ENCODE measurements around the gene HIRIP3.

Gene HIRIP3

DNA sequence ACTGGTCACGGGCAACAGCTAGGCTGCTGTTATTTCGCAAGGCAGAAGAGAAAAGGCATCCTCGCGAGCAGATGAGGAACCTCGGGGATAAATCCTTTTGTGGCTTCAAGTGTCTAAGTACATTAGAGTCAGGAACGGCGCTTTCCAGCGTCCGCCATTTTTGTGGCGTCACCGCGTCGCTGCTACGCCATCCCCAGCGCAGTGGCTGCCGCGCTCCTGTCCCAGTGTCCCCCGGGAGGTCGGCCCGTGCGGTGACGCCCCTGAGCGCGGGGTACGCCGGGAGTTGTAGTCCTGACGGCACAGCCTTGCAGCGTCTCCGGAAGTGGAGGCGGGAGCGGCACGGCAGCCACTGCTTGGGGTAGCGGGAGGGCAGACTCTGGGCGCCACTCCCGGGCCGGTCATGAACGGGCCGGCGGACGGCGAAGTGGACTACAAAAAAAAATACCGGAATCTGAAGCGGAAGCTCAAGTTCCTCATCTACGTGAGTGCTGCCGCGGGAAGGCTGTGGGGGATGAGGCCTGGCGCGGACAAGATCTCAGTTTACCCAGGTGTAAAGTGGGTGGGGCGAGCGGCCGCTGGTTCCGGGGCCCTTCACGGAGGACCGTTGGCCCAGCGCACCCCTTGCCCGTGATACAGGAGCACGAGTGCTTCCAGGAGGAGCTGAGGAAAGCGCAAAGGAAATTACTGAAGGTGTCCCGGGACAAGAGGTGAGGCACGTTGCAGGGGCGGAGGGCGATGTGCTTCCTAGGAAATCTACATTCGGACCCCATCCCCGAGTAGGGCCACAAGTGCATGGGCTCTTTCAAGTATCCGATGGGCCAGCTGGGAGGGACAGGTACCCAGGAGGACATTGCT, 721 bp upstream of the HIRIP3 start, which contains the start of gene INO80E:
Gene INO80E (plus strand): TSS at position 331 of the 855 bp plus-strand sequence. CDS start 70 bp downstream, at position 401.
- DNase-seq, result peak; percentile 99

DNA sequence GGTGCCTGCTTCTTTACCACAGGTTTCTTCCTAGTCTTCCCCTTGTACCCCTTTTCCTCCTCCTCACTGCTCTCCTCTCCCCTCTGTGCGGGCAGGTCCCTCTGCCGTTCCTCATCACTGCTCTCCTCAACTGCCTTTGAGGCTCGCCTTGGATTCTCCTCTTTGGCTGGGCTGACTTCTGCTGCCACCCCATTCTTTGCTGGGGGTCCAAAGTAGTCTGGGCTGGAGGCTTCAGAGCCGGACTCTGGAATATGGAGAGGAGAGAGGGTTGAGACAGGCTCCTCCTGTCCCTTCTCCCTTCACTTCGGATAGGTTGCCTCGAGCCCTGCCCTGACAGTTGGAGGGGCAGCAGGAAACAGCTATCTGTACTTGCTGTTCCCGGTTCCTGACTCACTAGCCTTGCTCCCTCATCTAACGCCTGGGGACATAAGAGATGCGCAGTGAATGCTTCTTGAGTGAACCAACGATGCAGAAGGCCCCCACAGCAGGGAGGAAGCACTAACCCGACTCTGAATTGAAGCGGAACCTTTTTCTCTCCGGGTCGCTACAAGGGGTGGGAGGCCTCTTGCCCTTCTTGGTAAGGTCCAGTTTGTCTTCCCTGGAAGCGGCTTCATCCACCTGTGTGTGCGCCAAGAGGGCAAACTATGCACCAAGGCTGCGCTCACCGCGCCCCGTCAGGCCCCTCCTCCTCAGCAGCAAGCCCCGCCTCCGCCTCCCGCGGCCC, 655 bp downstream of the HIRIP3 start:
- DNase-seq, result peak; percentile 81

DNA sequence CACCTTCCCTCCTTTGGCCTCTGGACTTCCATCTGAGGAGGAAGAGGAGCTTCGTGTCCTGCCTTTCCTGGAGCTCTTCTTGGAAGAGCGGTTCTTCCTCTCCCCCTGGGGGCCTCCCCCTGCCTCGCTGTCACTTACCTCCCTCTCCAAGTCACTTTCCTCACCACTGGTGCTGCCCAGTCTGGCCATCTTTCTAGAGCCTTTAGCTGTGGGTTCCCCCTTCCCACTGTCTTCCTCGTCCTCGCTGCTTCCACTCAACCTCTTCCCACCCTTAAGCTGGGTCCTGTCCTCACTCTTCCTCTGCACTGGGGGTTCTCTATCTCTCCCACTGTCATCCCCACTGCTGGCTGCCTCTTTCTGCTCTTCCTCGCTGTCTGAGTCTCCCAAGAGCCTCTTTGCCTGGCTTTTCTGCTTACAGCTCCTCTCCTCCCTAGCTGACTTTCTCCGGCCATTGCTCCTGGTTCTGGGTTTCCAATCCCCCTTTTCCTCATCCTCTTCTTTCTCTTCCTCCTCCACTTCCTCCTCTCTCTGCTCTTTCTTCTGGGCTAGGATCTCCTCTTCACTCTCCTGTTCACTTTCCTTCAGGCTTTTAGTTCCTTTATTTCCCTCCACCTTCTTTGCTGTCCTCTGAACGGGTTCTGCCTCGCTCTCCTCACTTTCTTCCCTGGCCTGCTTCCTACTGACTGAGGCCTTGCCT, 1.4 kb downstream of the HIRIP3 start:
- peak; percentile 36 for DNase-seq

DNA sequence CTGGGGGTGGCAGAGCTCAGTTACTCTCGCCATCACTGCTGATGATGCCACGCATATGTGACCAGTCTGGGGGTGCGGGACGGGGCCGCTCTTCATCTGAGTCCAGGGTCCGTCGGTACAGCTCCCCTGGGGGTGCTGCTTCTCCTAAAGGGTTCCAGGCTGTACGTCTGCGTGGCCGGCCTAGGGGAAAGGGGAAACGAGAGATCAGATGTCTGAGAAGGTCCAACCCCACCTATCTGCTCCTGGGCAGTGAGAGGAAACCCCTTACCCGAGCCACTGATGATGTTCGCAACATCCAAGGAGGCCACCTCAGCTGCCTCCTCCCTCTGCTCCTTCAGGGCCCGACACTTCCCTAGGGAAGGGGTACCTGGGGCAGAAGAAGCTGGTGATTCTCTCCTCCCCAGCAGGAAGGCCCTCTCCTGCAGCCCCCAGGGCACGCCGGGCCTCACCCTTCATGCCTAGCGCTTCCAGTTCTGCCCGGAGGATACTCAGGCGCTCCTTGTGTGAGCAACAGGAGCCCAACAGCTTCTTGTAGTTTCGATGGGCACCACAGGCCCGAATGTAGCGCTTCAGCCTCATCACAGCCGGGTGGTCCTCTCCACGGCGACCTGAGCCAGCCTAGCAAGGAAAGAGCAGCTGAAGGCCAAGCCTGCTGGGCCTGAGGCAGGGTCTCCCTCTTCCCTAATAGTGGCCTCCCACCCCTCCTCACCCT, 2.1 kb downstream of the HIRIP3 start:
- DNase-seq, result no peak

DNA sequence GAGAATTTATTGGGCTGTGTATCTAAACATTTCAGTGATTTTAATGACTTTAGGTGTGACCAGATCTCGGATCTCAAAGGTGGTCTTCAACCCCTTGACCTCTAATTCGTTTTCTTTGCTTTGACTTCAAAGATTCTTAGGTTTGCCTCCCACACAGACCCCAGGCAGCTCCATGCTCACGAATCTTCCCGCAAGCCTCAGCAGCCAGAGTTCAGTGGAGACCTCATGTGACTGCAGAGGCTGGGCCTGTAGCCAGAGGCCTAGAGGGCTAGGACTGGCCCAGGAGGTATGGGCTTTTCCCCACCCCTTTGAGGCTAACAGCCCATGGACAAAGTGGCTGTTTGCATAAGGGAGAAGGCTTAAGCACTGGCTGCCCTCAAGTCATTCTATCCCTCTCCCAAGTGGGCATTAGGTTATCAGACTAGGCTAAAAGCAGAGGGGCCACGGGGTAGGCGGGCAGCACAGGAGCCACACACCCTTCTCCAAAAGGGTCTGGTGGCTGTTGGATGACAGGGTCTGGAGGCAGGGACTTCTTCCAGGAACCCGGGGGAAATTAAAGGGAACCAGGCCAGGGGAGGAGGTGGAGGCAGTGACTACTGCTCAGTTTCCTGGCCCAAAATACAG, 3.0 kb downstream of the HIRIP3 start:
- peak; percentile 37 for DNase-seq

DNA sequence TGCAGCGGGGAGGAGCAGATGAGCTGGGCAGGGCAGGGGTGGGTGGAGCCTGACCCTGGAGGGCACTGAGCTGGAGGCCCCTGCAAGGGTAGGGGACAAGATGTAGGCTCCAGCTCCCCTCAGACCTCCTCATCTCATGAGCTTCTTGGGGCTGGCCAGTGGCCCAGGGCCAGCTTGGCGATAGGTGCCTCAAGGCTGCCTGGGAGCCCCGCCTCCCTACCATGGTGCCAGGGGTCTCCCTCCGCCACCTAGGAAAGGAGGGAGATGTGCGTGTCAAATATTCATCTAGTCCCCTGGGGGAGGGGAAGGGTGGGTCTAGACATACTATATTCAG, 3.9 kb downstream of the HIRIP3 start:
- no peak for DNase-seq

DNA sequence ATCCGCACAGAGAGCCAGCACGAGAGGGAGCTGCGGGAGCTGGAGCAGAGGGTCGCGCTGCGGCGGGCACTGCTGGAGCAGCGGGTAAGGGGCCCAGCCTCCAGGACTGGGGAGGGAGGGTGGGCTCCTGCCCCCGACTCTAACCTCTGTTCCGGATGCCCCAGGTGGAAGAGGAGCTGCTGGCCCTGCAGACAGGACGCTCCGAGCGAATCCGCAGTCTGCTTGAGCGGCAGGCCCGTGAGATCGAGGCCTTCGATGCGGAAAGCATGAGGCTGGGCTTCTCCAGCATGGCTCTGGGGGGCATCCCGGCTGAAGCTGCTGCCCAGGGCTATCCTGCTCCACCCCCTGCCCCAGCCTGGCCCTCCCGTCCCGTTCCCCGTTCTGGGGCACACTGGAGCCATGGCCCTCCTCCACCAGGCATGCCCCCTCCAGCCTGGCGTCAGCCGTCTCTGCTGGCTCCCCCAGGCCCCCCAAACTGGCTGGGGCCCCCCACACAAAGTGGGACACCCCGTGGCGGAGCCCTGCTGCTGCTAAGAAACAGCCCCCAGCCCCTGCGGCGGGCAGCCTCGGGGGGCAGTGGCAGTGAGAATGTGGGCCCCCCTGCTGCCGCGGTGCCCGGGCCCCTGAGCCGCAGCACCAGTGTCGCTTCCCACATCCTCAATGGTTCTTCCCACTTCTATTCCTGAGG, 4.4 kb downstream of the HIRIP3 start:
- no peak for DNase-seq

DNA sequence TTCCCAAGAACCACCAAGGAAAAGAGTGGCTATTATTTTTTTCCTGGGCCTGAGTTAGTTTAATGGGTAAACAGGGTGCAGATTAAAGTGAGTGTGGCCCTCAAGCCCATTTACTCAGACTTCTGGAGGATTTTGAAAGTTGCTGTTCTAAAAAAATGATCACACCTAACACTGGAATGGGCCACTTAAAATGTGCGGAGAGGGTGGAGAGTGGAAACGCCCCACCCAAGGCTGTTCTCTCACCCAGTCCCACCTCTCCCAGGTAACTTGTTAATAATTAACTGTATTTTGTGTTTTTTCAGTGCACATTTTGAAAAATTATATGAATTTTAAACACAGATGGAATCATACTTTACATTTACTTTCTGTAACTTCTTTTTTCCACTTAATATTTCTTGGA, 5.4 kb downstream of the HIRIP3 start:
- no peak for DNase-seq

DNA sequence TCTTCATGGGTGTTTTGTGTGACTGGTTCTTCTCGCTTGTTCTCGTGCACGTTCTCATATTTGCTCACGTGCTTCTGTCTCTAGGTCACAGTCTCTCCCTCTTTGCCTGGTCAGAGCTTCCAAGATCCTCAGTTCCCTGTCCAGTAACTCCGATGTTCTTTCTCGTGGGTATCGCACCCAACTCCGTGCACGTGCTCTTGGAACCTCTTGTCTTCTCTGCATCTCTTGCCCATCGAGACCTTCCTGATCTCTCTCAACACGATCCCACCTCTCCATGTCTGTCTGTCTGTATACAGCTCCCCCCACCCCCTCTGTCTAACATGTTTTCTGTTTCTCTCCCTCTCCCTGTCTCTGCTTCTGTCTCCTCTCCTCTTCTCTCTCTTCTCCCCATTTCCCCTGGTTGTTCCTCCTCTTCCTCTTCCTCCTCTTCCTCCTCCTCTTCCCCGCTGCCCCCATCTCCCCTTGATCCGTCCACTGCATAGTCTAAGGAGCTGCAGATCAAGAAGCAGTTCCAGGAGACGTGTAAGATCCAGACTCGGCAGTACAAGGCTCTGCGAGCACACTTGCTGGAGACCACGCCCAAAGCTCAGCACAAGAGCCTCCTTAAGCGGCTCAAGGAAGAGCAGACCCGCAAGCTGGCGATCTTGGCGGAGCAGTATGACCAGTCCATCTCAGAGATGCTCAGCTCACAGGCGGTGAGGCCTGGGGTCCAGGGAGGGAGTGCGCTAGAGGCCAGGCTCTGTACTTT, 6.1 kb downstream of the HIRIP3 start:
- DNase-seq, result no peak

DNA sequence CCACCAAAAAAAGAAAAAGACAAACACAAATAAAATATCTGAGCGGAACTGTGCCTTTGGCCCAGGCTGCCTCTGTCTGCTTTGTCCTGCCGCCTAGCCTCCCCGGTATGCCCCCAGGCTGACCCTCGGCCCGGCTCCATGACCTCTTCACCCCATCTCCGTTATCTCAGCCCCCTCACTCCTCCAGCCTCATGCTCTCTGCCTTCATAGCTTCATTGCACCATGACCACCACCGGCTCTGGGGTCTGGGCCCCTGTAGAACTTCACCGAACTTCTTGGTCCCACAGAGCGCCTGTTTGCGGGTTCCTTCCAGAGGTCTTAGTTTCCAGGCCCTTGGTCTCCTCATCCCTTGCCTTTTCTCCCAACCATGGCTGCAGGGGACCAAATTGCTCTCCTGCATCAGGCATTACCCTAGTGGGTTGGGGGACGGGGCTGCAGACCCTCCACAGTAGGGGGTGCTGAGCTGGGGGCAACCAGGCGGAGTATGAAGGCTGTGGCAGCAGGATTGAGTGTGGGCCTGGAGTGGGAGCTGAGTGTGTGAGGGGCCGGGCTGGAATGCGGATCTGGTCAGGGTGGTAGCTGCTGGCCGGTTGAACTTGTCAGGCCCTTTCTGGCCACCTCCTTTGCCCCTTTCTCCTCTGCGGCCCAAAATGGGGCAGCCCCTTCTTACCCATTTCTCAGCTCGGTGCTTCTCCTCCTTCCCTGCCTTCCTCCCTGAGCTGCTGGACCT, 6.9 kb downstream of the HIRIP3 start:
- DNase-seq, result no peak

DNA sequence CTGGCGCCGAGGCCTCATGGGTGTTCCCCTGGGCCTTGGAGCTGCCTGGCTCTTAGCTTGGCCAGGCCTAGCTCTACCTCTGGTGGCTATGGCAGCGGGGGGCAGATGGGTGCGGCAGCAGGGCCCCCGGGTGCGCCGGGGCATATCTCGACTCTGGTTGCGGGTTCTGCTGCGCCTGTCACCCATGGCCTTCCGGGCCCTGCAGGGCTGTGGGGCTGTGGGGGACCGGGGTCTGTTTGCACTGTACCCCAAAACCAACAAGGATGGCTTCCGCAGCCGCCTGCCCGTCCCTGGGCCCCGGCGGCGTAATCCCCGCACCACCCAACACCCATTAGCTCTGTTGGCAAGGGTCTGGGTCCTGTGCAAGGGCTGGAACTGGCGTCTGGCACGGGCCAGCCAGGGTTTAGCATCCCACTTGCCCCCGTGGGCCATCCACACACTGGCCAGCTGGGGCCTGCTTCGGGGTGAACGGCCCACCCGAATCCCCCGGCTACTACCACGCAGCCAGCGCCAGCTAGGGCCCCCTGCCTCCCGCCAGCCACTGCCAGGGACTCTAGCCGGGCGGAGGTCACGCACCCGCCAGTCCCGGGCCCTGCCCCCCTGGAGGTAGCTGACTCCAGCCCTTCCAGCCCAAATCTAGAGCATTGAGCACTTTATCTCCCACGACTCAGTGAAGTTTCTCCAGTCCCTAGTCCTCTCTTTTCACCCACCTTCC, 7.9 kb downstream of the HIRIP3 start:
- no peak for DNase-seq

DNA sequence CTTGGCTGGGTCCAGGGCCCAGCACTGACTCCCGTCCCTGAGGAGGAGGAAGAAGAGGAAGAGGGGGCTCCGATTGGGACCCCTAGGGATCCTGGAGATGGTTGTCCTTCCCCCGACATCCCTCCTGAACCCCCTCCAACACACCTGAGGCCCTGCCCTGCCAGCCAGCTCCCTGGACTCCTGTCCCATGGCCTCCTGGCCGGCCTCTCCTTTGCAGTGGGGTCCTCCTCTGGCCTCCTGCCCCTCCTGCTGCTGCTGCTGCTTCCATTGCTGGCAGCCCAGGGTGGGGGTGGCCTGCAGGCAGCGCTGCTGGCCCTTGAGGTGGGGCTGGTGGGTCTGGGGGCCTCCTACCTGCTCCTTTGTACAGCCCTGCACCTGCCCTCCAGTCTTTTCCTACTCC, 8.5 kb downstream of the HIRIP3 start:
- no peak for DNase-seq

DNA sequence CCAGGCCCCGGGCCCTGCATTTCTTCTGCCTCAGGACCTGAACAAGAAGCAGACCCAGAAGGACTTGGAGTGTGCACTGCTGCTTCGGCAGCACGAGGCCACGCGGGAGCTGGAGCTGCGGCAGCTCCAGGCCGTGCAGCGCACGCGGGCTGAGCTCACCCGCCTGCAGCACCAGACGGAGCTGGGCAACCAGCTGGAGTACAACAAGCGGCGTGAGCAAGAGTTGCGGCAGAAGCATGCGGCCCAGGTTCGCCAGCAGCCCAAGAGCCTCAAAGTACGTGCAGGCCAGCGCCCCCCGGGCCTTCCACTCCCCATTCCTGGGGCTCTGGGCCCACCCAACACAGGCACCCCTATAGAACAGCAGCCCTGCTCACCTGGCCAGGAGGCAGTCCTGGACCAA, 9.2 kb downstream of the HIRIP3 start:
- no peak for DNase-seq

DNA sequence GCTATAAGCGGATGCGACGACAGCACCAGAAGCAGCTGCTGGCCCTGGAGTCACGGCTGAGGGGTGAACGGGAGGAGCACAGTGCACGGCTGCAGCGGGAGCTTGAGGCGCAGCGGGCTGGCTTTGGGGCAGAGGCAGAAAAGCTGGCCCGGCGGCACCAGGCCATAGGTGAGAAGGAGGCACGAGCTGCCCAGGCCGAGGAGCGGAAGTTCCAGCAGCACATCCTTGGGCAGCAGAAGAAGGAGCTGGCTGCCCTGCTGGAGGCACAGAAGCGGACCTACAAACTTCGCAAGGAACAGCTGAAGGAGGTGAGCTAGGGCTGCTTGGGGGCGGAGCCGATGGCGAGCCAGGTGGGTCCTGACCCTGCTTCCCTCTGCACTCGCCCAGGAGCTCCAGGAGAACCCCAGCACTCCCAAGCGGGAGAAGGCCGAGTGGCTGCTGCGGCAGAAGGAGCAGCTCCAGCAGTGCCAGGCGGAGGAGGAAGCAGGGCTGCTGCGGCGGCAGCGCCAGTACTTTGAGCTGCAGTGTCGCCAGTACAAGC, 10.1 kb downstream of the HIRIP3 start:
- no peak for DNase-seq

DNA sequence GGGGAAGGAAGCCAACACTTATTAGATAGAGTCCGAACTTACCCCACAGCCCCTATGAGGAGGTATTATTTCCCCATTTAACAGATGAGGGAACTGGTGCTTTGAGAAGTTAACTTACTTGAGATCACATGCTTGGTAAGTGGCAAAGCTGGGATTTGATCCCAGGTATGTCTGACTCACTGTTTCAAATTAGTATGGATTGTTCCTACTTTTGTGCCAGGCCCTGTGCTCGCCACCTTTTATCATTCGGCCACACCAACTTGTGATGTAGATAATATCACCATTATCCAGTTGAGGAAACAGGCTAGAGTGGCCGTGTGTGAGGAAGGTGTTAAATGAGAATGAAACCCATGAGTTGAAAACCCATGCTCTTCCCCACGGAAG, 10.7 kb downstream of the HIRIP3 start:
- no peak for DNase-seq

DNA sequence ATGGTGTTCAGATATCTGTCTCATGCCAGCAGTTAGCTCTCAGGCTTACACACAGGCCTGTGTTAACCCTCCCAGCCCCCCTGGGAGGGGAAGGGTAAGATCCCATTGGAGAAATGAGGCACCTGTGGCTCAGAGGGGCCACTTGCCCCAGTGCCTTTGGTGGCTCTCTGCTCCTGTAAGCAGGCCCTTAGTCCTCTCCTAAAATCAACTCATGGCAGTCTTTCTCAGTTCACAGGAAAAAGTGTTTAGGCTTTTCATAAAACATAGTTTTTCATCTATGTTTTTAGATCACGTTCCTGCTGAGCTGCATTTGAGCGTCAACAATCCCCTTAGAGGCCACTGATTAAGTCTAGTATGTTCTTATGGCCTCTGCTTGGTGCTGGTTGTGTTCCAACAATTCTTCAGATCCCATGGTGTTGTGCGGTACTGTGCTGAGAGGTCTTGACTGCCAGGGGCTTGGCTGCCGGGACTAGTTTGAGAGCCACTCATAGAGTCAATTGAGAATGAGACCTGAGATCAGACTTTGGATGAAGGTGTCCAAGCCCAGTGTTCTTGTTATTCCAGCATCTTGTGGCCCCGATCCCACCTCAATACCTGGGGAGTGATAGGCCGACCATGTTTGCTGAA, 11.2 kb downstream of the HIRIP3 start:
- no peak for DNase-seq

DNA sequence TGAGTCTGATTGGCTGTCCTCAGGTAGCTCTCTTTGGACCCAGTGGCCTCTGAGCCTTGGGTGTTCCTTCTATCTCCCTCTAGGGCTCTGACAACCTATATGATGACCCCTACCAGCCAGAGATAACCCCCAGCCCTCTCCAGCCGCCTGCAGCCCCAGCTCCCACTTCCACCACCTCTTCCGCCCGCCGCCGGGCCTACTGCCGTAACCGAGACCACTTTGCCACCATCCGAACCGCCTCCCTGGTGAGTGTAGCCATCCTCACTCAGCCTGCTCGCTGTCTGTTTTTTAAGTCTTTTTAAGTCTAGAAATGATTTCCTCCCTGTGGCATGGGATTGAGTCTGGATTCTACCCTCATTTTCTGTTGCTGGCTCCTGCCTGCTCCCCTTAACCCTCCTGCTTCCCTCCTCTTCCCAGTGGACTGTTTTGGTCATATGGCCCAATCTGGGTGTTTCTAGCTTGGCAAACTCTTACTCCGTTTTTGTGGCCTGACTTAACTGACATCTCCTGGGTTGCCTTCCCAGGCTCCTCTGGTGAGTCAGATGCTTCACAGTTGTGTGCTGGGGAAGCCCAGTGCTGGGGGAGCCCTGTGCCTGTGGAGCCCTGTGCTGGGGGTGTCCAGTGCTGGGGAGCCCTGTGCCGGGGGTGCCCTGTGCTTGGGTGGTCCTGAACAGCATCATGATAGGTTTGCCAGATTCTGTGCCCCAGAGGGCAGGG, 11.8 kb downstream of the HIRIP3 start:
- DNase-seq, result no peak

All from OCI-M1 (cell line).